ENCODE measurements around the gene ANKRD17.

DNA sequence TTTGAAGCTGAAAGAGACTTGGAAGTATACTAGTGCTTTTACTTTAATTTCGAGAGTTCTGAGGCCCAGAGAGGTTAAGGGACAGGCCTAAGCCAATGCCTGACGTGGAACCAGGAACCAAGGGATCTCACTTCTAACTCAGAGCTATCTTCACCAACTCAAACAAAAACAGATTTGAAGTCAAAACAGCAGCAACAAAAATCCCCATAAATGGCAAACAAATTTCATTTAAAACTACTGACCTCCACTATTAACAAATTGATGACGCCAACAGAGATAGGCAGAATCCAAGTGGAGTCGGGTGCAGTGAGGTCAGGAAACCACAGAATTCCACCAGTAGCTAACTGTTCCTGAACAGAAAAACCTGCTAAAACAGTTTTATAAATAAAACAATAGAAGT, 194.1 kb downstream of the ANKRD17 start:
- TF ChIP-seq POLR2A (IDR thresholded peaks at IDR 0.05; ENCODE audit: low read depth, low read length), result no peak
- TF ChIP-seq, protein P1, sequence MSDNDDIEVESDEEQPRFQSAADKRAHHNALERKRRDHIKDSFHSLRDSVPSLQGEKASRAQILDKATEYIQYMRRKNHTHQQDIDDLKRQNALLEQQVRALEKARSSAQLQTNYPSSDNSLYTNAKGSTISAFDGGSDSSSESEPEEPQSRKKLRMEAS (IDR thresholded peaks at IDR 0.05; ENCODE audit: insufficient read depth, insufficient read length), result no peak
- TF ChIP-seq, protein P2, sequence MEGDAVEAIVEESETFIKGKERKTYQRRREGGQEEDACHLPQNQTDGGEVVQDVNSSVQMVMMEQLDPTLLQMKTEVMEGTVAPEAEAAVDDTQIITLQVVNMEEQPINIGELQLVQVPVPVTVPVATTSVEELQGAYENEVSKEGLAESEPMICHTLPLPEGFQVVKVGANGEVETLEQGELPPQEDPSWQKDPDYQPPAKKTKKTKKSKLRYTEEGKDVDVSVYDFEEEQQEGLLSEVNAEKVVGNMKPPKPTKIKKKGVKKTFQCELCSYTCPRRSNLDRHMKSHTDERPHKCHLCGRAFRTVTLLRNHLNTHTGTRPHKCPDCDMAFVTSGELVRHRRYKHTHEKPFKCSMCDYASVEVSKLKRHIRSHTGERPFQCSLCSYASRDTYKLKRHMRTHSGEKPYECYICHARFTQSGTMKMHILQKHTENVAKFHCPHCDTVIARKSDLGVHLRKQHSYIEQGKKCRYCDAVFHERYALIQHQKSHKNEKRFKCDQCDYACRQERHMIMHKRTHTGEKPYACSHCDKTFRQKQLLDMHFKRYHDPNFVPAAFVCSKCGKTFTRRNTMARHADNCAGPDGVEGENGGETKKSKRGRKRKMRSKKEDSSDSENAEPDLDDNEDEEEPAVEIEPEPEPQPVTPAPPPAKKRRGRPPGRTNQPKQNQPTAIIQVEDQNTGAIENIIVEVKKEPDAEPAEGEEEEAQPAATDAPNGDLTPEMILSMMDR (IDR thresholded peaks at IDR 0.05; ENCODE audit: extremely low read depth in 1 of 2, insufficient read depth in 1 of 2, low read depth in 1 of 2, low read length in 2 of 2), result no peak
- no peak for TF ChIP-seq EZH2 (IDR thresholded peaks at IDR 0.05; ENCODE audit: borderline replicate concordance, low read depth, low read length, severe bottlenecking)
- TF ChIP-seq GATA2 (IDR thresholded peaks at IDR 0.05; ENCODE audit: insufficient read depth, insufficient read length, low read depth, low read length), result no peak
- no peak for TF ChIP-seq POLR2AphosphoS5 (IDR thresholded peaks at IDR 0.05; ENCODE audit: insufficient read depth, low read depth, low read length)
- no peak for TF ChIP-seq JUN (IDR thresholded peaks at IDR 0.05; ENCODE audit: borderline replicate concordance, insufficient read depth, insufficient read length, low read depth)
